OCI-LY1 (cell line): ENCODE data around the gene SLC32A1.

ENCODE experiments used
- H2AFZ ChIP-seq: fragments of 200-600 bp; sonication (generic), shearing (Covaris generic); 2 replicates; pipeline ENCODE4 v1.6.0; 2014; ENCODE audit warnings: antibody characterized with exemption, mild to moderate bottlenecking, low read length
- H3F3A ChIP-seq: fragments of 200-600 bp; sonication (generic), shearing (Covaris generic); 2 replicates; pipeline ENCODE4 v1.6.0; 2014; ENCODE audit warnings: mild to moderate bottlenecking, antibody characterized with exemption, low read length, moderate library complexity; ENCODE audit not compliant: insufficient read depth
- H3K27ac ChIP-seq: fragments of 200-600 bp; sonication (generic); 2 replicates; pipeline ENCODE4 v1.5.1; 2014; ENCODE audit warnings: low read length, mixed run types, mild to moderate bottlenecking, low read depth; ENCODE audit not compliant: poor library complexity, severe bottlenecking
- H3K27me3 ChIP-seq: fragments of 200-600 bp; sonication (generic); 2 replicates; pipeline ENCODE4 v1.6.0; 2014; ENCODE audit warnings: antibody characterized with exemption, mild to moderate bottlenecking, low read length, moderate library complexity; ENCODE audit not compliant: insufficient read depth
- H3K36me3 ChIP-seq: fragments of 200-600 bp; sonication (generic); 2 replicates; pipeline ENCODE4 v1.6.1; 2014; ENCODE audit warnings: mild to moderate bottlenecking, antibody characterized with exemption, low read length, moderate library complexity, mixed read lengths; ENCODE audit not compliant: insufficient read depth
- H3K4me1 ChIP-seq: fragments of 200-600 bp; sonication (generic); 2 replicates; pipeline ENCODE4 v1.5.1; 2014; ENCODE audit warnings: mild to moderate bottlenecking, low read length, moderate library complexity; ENCODE audit not compliant: insufficient read depth, severe bottlenecking
- H3K4me2 ChIP-seq: fragments of 200-600 bp; sonication (generic), shearing (Covaris generic); 2 replicates; pipeline ENCODE4 v1.6.1; 2014; ENCODE audit warnings: low read length
- H3K4me3 ChIP-seq: fragments of 200-600 bp; sonication (generic); 2 replicates; pipeline ENCODE4 v1.5.1; 2014; ENCODE audit warnings: low read length, low read depth, mild to moderate bottlenecking, mixed read lengths; ENCODE audit not compliant: poor library complexity, severe bottlenecking
- H3K79me2 ChIP-seq: fragments of 200-600 bp; shearing (Covaris generic); 2 replicates; pipeline ENCODE4 v1.6.1; 2016; ENCODE audit warnings: mixed run types, low read length, mixed read lengths; ENCODE audit not compliant: insufficient read depth
- H3K9ac ChIP-seq: fragments of 200-600 bp; sonication (generic), shearing (Covaris generic); 2 replicates; pipeline ENCODE4 v1.6.1; 2014; ENCODE audit warnings: mild to moderate bottlenecking, low read length, mixed read lengths
- H3K9me2 ChIP-seq: fragments of 200-600 bp; sonication (generic), shearing (Covaris generic); 2 replicates; pipeline ENCODE4 v1.6.1; 2014; ENCODE audit warnings: low read depth, mild to moderate bottlenecking, low read length, mixed read lengths
- H3K9me3 ChIP-seq: fragments of 200-600 bp; shearing (Covaris generic); 2 replicates; pipeline ENCODE4 v1.6.1; 2014; ENCODE audit warnings: low read length, mixed read lengths
- H4K20me1 ChIP-seq: fragments of 200-600 bp; sonication (generic), shearing (Covaris generic); 2 replicates; pipeline ENCODE4 v1.6.0; 2016; ENCODE audit warnings: mild to moderate bottlenecking, low read length; ENCODE audit not compliant: insufficient read depth
- CTCF ChIP-seq: fragments of 200-600 bp; sonication (generic), shearing (Covaris generic); IDR thresholded peaks from 2 replicates; pipeline ENCODE4 v1.5.1; 2017; ENCODE audit warnings: mild to moderate bottlenecking, antibody characterized with exemption, low read length, moderate library complexity, mixed read lengths
- EZH2 ChIP-seq: fragments of 200-600 bp; sonication (generic), shearing (Covaris generic); IDR thresholded peaks from 2 replicates; pipeline ENCODE4 v1.8.0; 2017; ENCODE audit warnings: borderline replicate concordance, mixed run types, mild to moderate bottlenecking, antibody characterized with exemption, low read length, moderate library complexity, mixed read lengths

The SLC32A1 gene

GRCh38 chr20:38747495-38748096 is 23.3 kb downstream of the SLC32A1 start:
- no peak overlapping the region for H3K27ac ChIP-seq
- H3K9me3 ChIP-seq, result no peaks in the 10 kb centered on the region
- H2AFZ ChIP-seq, result peak overlapping the region; percentile 97
- H3K27me3 ChIP-seq, result no peaks in the 10 kb centered on the region; the same call in 1 of the 2 replicates
- peaks cover 14% of the 10 kb centered on the region; the same call in 1 of the 2 replicates for H3K36me3 ChIP-seq
- peak overlapping the region; percentile 57 for H3K9ac ChIP-seq
- peak overlapping the region; percentile 93 for H3K4me3 ChIP-seq
- peak overlapping the region; percentile 93 for H3K4me2 ChIP-seq
- no peaks in the 10 kb centered on the region for H3K9me2 ChIP-seq
- no peaks in the 10 kb centered on the region for H3K79me2 ChIP-seq
- peaks cover 20% of the 10 kb centered on the region for H3K4me1 ChIP-seq
- H3F3A ChIP-seq, result no peaks in the 10 kb centered on the region
- H4K20me1 ChIP-seq, result no peaks in the 10 kb centered on the region
- TF ChIP-seq CTCF (no peak), EZH2 (no peak)

DNA sequence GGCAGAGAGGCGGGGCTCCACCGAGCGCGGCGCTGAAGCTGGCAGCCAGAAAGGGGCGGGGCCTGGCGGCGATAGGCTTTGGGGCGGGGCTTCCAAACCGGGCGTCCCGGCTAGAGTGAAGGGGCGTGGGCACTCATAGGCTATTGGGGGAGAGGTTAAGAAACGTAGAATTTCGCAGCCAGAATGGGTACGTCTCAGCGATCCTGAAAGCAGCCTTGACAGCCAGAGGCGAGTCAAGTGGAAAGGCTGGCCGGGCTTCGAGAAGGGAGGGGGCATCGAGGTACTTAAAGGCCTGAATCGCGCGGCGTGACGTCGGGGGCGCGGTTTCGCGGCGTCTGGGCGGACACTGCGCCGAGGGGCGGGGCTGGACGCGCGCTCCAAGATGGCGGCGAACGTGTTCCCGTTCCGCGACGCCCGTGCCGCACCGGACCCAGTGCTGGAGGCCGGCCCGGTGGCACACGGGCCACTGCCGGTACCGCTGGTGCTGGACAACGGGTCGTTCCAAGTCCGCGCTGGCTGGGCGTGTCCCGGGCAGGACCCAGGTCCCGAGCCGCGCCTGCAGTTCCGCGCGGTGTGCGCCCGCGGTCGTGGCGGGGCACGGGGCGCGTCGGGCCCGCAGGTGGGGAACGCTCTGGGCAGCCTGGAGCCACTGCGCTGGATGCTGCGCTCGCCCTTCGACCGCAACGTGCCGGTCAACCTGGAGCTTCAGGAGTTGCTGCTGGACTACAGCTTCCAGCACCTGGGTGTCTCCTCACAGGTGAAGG is 24.0 kb downstream of the SLC32A1 start, which contains the start of gene ACTR5:
Gene ACTR5, plus strand, starts transcription at position 364 of the 764 bp plus-strand sequence. Its CDS starts 19 bp downstream, at position 383.
- peak within 1 kb of the TSS; percentile 93 for H3K4me2 ChIP-seq
- H3K9ac ChIP-seq, result peak within 1 kb of the TSS; percentile 82
- H3K9me3 ChIP-seq, result no peaks in the 10 kb centered on the region
- peak within 1 kb of the TSS; percentile 93 for H3K4me3 ChIP-seq
- H3K4me1 ChIP-seq, result peaks cover 20% of the 10 kb centered on the region
- H2AFZ ChIP-seq, result peak within 1 kb of the TSS; percentile 97
- H3K36me3 ChIP-seq, result peaks cover 21% of the 10 kb centered on the region; the same call in 1 of the 2 replicates
- no peaks in the 10 kb centered on the region for H3K9me2 ChIP-seq
- peak within 1 kb of the TSS; percentile 42 for H3K27ac ChIP-seq
- no peaks in the 10 kb centered on the region for H3F3A ChIP-seq
- no peaks in the 10 kb centered on the region; the same call in 1 of the 2 replicates for H3K27me3 ChIP-seq
- H4K20me1 ChIP-seq, result no peaks in the 10 kb centered on the region
- TF ChIP-seq EZH2, result no peak
- TF ChIP-seq CTCF, result no peak
- H3K79me2 ChIP-seq, result no peaks in the 10 kb centered on the region

- Histone ChIP-seq H3F3A (no peaks in the 10 kb centered on the region), H2AFZ (no peak overlapping the region), H3K36me3 (peaks cover 23% of the 10 kb centered on the region; the same call in 1 of the 2 replicates), H3K4me1 (peaks cover 20% of the 10 kb centered on the region), H3K9me2 (no peaks in the 10 kb centered on the region), H3K9me3 (no peaks in the 10 kb centered on the region), H3K79me2 (no peaks in the 10 kb centered on the region), H3K4me2 (peak overlapping the region; percentile 93), H4K20me1 (no peaks in the 10 kb centered on the region), H3K9ac (peak overlapping the region; percentile 82), H3K27ac (no peak overlapping the region), H3K4me3 (peak overlapping the region; percentile 93), H3K27me3 (no peaks in the 10 kb centered on the region; the same call in 1 of the 2 replicates)
- TF ChIP-seq EZH2, result no peak
- no peak for TF ChIP-seq CTCF
Measured at GRCh38 chr20:38748861-38749149, 24.5 kb downstream of the SLC32A1 start.
